Fibroblast of peridontal ligament (primary cell): ENCODE measurements around the gene CANT1.
"Not testable (repeated sequence)": the region's sequence is repeated elsewhere in the genome, so short reads cannot be mapped to it uniquely, and the experiment has no call there.

Experiments
- DNase-seq: peaks from one replicate; pipeline ENCODE4 v3.0.0-alpha.2; 2010; ENCODE audit errors: extremely low read depth

The CANT1 gene

GRCh38 chr17:79043191-79043930, 33.8 kb upstream of the CANT1 start:
- no peak for DNase-seq

GRCh38 chr17:79042421-79043190, 33.0 kb upstream of the CANT1 start:
- DNase-seq: peak; percentile 40

GRCh38 chr17:79041723-79042420, 32.3 kb upstream of the CANT1 start:
- DNase-seq: peak; percentile 43

- no peak for DNase-seq
These were observed 31.5 kb upstream of the CANT1 start for GRCh38 chr17:79041041-79041570.

GRCh38 chr17:79039886-79040285, 30.3 kb upstream of the CANT1 start:
- no peak for DNase-seq

GRCh38 chr17:79039171-79039570, 29.6 kb upstream of the CANT1 start:
- DNase-seq: no peak

GRCh38 chr17:79038545-79039135, 29.1 kb upstream of the CANT1 start:
- DNase-seq: peak; percentile 98

- DNase-seq: peak; percentile 95
These were observed 27.0 kb upstream of the CANT1 start for GRCh38 chr17:79036596-79036995.

- no peak for DNase-seq
These were observed 26.6 kb upstream of the CANT1 start for GRCh38 chr17:79036181-79036580.

GRCh38 chr17:79035686-79036085, 26.1 kb upstream of the CANT1 start:
- DNase-seq: no peak

- DNase-seq: no peak
These were observed 25.4 kb upstream of the CANT1 start for GRCh38 chr17:79034931-79035485.

GRCh38 chr17:79033741-79034501, 24.4 kb upstream of the CANT1 start:
- no peak for DNase-seq

GRCh38 chr17:79033046-79033616, 23.6 kb upstream of the CANT1 start:
- no peak for DNase-seq

- DNase-seq: no peak
These were observed 22.7 kb upstream of the CANT1 start for GRCh38 chr17:79031996-79032875.

GRCh38 chr17:79030636-79031035, 21.1 kb upstream of the CANT1 start:
- not testable (repeated sequence) for DNase-seq

GRCh38 chr17:79029327-79030009, 19.9 kb upstream of the CANT1 start:
- DNase-seq: no peak

- DNase-seq: no peak
These were observed 19.1 kb upstream of the CANT1 start for GRCh38 chr17:79028496-79029326.

GRCh38 chr17:79027925-79028491, 18.4 kb upstream of the CANT1 start:
- peak; percentile 52 for DNase-seq
